HG03457 (cell line): Measurements from ENCODE around the gene SPP1.
"Not testable (repeated sequence)": the region's sequence is repeated elsewhere in the genome, so short reads cannot be mapped to it uniquely, and the experiment has no call there.

Source experiments
- ATAC-seq: cut with Tn5 transposase; IDR thresholded peaks from one replicate; pipeline ENCODE4 v1.9.1; 2021; ENCODE audit warnings: moderate number of reproducible peaks; ENCODE audit not compliant: unreplicated experiment

The SPP1 gene

GRCh38 chr4:88017516-88018297 is 42.2 kb downstream of the SPP1 start:
- ATAC-seq: no peak

- no peak for ATAC-seq
Observed at GRCh38 chr4:88018466-88018865, 43.0 kb downstream of the SPP1 start.

GRCh38 chr4:88021824-88022223 is 46.3 kb downstream of the SPP1 start:
- no peak for ATAC-seq

GRCh38 chr4:88022289-88022688 is 46.8 kb downstream of the SPP1 start:
- ATAC-seq: no peak

GRCh38 chr4:88025868-88026661 is 50.6 kb downstream of the SPP1 start:
- not testable (repeated sequence) for ATAC-seq

- ATAC-seq: no peak
Observed at GRCh38 chr4:88027611-88028608, 52.4 kb downstream of the SPP1 start.

GRCh38 chr4:88028946-88029345 is 53.4 kb downstream of the SPP1 start:
- no peak for ATAC-seq

GRCh38 chr4:88029556-88029955 is 54.0 kb downstream of the SPP1 start:
- no peak for ATAC-seq

GRCh38 chr4:88030565-88031310 is 55.2 kb downstream of the SPP1 start:
- no peak for ATAC-seq
